Transverse colon (tissue), 4 donors: ENCODE data around the gene HNMT.

Experiments used
- POLR2A ChIP-seq: fragments of 450-650 bp; IDR thresholded peaks from one replicate; pipeline ENCODE4 v1.6.1; 2016; ENCODE audit warnings: antibody characterized with exemption, mild to moderate bottlenecking, moderate library complexity
- POLR2AphosphoS5 ChIP-seq, 3 donors: sonication (generic); formaldehyde crosslinking; IDR thresholded peaks; one replicate each; pipeline ENCODE4 v1.6.1; 2016; ENCODE audit warnings: antibody characterized with exemption in 3 of 3
- TF ChIP-seq, protein P1 (sequence below), 5 experiments: fragments of 200-600 bp in 3 of 5; fragments of 450-650 bp in 2 of 5; sonication (generic) in 3 of 5; IDR thresholded peaks; 1 replicate in 2 of 5; 2 replicates in 3 of 5; pipeline ENCODE4 v1.5.1; 2016 to 2017; ENCODE audit warnings: antibody characterized with exemption in 5 of 5, inconsistent platforms in 3 of 5, mild to moderate bottlenecking in 2 of 5, moderate library complexity in 1 of 5

DNA sequence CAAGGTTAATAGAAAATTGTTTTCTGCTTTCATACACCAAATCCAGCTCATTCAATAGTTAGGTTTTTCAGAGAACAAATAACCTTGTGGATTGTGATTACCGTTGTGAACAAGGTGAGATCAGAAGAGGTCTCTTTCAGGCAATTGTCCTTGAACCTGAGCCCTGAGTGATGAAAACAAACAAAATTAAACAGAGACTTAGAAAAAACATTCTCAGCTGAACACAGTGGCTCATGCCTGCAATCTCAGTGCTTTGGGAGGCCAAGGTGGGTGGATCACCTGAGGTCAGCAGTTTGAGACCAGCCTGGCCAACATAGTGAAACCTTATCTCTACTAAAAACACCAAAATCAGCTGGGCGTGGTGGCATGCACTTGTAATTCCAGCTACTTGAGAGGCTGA lies 68.1 kb downstream of the HNMT start:
- TF ChIP-seq, protein P1, sequence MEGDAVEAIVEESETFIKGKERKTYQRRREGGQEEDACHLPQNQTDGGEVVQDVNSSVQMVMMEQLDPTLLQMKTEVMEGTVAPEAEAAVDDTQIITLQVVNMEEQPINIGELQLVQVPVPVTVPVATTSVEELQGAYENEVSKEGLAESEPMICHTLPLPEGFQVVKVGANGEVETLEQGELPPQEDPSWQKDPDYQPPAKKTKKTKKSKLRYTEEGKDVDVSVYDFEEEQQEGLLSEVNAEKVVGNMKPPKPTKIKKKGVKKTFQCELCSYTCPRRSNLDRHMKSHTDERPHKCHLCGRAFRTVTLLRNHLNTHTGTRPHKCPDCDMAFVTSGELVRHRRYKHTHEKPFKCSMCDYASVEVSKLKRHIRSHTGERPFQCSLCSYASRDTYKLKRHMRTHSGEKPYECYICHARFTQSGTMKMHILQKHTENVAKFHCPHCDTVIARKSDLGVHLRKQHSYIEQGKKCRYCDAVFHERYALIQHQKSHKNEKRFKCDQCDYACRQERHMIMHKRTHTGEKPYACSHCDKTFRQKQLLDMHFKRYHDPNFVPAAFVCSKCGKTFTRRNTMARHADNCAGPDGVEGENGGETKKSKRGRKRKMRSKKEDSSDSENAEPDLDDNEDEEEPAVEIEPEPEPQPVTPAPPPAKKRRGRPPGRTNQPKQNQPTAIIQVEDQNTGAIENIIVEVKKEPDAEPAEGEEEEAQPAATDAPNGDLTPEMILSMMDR (IDR thresholded peaks at IDR 0.05): no peak
- TF ChIP-seq POLR2A: no peak
- TF ChIP-seq POLR2AphosphoS5 (IDR thresholded peaks at IDR 0.05): no peak
